GM19397 (cell line): ENCODE results near the gene RGS3.
"Not testable (repeated sequence)": the region's sequence is repeated elsewhere in the genome, so short reads cannot be mapped to it uniquely, and the experiment has no call there.

Source experiments
- ATAC-seq: cut with Tn5 transposase; IDR thresholded peaks from one replicate; pipeline ENCODE4 v1.9.1; 2021; ENCODE audit warnings: mild to moderate bottlenecking, moderate library complexity; ENCODE audit not compliant: unreplicated experiment

RGS3 gene

GRCh38 chr9:113631137-113631765 is 167.7 kb downstream of the RGS3 start:
- ATAC-seq, result no peak

- ATAC-seq, result no peak
Measured at GRCh38 chr9:113631871-113632665, 168.5 kb downstream of the RGS3 start.

- ATAC-seq, result no peak
Measured at GRCh38 chr9:113632776-113633590, 169.5 kb downstream of the RGS3 start.

DNA sequence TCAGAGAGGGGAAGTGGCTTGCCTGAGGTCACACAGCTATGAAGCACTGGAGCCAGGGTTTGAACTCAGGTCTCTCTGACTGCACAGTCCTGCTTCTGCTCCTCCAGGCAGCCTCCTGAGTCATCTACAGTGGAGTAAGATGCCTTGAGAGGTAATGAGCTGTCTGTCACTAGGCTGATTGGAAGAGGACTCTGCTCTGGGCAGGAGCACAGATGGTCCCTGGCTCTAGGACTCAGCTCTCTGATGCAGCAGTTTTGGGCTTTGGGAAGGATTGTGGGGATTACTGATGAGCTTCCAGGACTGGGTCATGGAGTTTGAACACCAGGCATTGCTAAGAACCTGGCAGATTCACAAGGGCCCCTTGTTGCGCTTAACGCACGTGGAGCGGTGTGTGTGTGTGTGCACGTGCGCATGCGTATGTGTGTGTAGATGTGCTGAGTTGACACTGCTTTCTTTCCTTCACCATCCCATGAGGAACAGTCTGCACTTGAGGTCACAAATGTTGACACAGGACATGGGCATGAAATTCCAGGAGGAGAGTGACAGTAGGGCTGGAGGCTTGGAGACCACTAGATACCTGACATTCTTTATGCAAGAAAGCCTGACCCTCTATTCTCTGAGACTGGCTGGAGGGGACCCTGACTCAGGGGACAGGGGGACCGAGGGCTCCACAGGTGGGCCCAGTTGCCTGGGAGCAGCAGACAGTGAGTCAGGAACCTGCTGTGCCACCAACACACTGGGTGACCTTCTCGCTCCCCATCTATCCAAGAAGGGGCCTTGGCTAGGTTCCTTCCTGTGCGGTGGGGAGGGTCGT is 170.5 kb downstream of the RGS3 start:
- ATAC-seq, result no peak

DNA sequence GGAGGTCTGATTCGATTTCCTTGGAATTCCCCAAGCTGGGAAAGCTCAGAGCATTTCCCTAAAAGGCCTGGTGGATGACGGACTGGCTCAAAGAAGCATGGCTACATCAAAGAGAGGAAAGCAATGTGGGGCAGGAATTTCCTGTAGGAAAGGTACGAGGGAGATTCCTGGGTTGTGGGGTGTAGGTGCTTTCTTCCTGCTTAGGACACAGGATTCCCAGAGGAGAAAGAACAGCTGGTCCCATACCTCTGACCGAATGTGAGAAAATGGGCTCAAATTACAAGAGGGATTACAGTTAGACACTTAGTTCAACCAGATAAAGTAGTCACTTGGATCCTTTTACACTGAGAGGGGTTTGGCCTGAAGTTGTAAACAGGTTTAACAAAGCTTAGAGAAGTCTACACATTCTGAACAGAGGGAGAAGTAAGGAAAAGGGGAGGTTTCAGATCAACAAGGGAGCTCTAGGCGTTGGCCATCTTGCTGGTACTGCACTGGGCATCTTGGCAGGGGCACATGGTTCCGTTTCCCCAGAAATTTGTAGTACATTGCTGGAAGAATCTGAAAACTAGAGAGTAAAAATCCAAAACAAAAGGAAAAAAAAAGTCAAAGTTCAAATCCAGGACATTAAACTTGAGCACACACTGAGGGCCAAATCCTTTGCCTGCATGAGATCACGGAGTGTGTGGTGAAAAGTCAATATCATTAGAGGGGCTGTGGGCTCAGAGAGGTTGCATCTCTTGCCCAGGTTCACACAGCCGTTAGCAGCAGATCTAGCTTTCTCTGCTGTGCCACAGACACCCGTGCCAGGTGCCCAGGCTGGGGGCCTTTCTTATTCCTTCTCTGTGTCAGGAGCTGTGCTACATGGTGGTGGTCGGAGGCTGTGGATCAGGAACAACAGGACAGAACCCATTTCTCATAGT is 171.3 kb downstream of the RGS3 start:
- ATAC-seq, result no peak

DNA sequence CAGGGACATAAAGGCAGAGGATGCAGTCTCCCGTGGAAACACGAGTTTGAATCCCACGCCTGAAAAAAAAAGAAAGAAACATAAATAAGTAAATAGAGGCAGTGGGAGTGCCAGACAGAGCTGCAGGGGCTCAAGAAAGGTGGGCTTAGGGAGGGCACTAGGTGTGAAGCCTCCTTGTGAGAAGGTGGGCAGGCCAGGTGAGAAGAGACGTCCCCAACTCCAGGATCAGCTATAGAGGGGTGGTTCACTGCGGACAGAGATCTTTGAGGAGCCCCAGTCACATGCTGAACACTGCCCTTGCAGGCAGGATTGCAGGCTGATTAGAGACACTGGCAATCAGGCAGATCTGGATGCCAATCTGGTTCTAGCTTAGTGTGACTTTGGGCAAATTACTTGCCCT is 172.1 kb downstream of the RGS3 start:
- no peak for ATAC-seq

DNA sequence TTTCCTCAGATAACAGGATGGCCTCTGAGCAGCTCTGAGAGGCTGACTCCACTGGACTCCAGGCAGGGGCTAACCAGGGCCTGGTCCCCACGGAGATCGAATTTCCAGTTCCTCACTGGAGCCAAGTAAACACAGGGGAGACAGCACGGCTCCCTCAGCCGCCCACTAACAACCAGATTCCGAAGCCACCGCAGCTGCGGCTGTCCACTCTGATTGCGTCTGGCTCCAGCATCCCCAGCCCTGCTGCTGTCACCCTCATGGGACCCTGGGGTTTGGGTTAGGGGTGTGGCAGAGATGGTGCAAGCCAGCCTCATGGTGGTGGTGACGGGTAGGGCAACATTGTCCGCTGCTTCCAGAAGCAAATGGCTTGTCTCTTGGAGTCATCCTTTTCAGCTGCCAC is 172.6 kb downstream of the RGS3 start:
- no peak for ATAC-seq

- no peak for ATAC-seq
Measured at GRCh38 chr9:113636693-113637092, 173.2 kb downstream of the RGS3 start.

- ATAC-seq, result no peak
Measured at GRCh38 chr9:113638490-113638889, 175.0 kb downstream of the RGS3 start.

GRCh38 chr9:113638897-113639296 is 175.4 kb downstream of the RGS3 start:
- no peak for ATAC-seq

DNA sequence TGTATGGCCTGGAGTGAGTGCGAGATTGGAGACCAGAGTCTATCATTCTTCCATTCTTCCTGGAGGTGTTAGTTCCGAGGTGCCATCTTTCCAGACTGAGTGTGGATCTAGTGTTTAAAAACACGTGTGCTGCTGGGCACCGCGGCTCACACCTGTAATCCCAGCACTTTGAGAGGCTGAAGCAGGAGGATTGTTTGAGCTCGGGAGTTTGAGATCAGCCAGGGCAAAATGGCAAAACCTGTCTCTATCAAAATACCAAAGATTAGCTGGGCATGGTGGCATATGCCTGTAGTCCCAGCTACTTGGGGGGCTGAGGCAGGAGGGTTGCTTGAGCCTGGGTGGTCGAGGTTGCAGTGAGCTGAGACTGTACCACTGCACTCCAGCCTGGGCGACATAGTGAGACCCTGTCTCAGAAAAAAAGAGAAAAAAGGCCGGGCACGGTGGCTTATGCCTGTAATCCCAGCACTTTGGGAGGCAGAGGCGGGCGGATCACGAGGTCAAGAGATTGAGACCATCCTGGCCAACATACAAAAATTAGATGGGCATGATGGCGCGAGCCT is 176.0 kb downstream of the RGS3 start:
- not testable (repeated sequence) for ATAC-seq

- ATAC-seq, result no peak
Measured at GRCh38 chr9:113640418-113640817, 176.9 kb downstream of the RGS3 start.

DNA sequence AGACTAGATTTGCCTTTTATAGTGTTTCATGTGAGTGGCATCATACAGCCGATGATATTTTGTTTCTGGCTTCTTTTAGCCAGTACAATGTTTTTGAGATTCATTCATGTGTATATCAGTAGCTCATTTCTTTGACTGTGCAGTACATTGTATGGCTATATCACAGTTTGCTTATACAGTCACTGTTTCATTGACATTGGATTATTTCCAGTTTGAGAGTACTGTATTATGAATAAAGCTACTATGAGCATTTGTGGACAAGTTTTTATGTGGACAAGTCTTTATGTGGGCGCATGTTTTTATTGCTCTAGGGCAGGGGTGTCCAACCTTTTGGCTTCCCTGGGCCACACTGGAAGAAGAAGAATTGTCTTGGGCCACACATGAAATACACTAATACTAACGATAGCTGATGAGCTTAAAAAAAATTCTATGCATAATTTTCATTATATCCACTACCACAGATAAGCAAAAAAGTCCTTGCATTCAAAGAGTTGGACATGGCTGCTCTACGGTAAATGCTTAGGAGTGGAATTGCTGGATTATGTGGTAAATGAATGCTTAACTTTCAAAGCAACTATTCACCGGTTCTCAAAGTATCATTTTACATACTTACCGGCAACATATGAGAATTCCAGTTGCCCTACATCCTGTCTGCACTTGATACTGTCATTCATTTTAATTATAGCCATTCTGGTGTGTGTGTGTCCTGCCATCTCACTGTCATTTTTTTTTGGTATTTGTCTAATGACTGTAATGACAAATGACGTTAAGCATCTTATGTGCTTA is 177.8 kb downstream of the RGS3 start:
- no peak for ATAC-seq

- no peak for ATAC-seq
Measured at GRCh38 chr9:113644321-113644720, 180.8 kb downstream of the RGS3 start.

DNA sequence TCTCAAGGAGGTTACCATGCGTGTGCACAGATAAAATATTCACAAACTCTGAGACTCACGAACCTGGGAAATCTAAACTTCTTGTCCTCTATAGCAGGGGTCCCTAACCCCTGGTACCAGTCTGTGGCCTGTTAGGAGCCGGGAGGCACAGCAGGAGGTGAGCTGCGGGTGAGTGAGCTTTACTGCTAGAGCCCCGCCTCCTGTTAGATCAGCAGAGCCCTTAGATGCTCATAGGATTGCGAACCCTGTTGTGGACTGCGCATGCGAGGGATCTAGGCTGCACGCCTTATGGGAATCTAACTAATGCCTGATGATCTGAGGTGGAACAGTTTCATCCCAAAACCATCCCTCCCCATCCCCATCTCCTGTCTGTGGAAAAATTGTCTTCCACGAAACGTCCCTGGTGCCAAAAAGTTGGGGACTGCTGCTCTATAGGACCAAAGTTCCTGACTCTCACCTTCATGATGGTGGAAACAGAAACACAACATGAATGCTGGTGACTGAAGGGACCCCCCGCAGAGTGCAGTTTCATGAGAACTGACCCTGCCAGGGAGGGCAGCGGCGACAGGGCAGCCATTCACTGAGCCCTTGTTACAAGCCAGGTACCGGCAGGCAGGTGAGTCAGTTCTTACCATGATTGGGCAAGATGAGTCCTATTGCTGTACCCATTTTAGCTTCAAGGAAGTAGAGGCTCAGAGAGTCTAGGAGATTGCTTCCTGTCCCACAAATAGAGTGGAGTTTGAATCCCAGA is 181.9 kb downstream of the RGS3 start:
- no peak for ATAC-seq

GRCh38 chr9:113645978-113646253 is 182.4 kb downstream of the RGS3 start:
- ATAC-seq, result no peak

DNA sequence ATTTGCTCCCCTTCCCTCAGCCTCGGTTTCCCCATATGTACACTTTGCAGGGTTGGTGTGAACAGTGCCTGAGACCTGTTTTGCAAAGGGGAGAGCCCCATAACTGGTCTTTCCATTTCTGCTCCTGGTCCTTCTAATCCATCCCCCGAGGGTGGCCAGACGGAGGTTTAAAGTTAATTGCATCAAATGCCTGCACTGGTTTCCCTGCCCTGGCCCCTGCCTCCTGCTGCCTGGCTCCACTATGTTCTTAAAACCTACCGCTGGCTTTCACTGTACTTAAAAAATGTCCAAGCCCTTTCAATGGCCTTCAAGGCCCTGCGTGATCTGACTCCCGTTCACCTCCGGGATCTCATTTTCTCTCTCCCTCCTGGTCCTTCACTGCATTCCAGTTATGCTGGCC is 183.0 kb downstream of the RGS3 start:
- ATAC-seq, result no peak
